ENCODE results near the gene RELA.
"Not testable (repeated sequence)": the region's sequence is repeated elsewhere in the genome, so short reads cannot be mapped to it uniquely, and the experiment has no call there.

RELA gene

DNA sequence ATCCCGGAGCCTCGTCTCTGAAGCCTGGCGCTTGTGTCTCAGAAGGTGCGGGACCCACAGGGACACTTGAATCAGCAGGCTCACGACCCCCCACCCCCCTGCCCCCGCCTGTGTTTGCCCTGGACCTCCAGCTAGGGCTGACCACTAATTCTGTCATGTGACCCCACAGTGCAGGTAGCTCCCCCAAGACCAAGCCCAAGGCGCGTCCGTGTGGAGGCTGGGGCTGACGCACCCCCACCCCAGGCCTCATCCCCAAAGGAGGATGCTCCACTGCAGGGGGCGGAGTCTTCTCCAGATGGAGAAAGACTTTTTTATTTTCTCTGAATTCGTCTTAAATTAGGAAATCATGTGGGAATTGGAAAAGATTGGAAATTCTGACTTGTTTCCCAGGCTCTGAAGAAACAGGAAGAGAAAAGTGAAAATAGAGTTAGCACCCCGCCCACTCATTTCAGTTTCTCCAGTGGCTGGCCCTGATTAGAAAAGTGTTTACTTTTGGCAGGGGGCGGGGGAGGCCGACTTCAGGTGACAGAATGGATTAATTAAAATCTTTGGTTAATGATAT, 1.0 kb upstream of the RELA start:
- DNase-seq: peak; percentile 66

DNA sequence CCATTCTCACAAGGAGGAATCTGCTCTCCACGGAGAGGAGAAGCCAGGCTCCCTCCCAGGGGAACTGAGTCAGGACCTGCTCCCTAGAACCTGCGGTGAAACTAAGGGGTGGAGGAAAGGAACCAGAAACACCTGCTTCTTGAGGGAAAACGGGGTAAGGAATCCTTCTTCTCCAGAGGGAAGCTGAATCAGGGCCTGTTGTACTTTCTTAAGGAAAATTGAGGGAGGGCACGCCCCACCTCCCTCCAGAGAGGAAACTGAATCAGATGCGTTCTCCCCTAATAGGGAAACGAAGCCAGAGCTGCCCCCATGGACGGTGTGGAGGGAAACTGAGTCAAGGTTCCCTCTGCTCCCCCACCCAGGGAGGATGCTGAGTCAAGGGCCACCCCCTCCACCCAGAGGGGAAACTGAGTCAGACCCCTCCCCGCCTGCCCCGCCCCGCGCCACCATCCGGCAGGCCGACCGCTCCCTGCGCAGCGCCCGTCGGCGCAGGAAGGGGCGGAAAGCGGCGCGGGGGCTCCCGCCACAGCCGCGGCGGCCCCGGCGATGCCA, 393 bp downstream of the RELA start:
- no peak for DNase-seq

DNA sequence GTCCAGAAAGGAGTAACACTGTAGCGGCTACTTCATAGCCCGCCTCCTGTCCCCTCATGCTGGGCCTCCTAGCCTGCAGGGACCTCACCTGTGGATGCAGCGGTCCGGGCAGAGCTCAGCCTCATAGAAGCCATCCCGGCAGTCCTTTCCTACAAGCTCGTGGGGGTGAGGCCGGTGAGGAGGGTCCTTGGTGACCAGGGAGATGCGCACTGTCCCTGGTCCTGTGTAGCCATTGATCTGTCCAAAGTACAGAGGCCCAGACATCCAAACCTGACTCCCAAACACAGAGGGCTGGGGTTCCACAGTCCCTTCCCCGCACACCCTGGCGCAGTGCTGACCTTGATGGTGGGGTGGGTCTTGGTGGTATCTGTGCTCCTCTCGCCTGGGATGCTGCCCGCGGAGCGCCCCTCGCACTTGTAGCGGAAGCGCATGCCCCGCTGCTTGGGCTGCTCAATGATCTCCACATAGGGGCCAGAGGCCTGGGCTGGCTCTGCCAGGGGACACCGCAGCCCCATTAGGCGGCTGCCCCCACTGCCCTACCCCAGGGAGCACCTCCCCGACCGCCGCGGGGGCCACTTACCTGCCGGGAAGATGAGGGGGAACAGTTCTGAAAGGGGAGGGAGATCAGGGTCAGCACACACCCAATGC, 993 bp downstream of the RELA start:
- DNase-seq: no peak

DNA sequence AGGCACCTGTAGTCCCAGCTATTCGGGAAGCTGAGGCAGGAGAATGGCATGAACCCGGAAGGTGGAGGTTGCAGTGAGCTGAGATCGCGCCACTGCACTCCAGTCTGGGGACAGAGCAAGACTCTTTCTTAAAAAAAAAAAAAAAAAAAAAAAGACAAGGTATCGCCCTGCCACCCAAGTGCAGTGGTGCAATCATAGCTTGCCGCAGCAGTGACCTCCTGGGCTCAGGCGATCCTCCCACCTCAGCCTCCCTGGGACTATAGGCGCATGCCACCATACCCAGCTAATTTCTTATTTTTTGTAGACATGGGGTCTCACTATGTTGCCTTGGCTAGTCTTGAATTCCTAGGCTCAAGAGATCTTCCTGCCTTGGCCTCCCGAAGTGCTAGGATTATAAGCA, 1.8 kb downstream of the RELA start:
- DNase-seq: not testable (repeated sequence)

DNA sequence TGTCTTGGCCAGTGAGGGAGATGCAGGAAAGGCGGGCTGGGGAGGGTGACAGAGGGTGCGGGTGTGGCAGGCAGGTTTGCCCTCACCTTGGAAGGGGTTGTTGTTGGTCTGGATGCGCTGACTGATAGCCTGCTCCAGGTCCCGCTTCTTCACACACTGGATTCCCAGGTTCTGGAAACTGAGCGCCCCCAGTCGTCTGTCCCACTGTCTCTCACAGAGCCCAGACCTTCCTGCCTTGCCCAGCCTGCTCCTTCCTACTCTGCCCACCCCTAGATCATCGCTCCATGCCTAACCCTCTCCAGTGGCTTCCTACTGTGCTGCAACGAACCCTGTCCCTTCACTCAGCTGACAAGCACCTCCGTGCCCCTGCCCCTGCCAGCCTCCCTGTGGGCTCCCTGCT, 2.7 kb downstream of the RELA start:
- DNase-seq: no peak

DNA sequence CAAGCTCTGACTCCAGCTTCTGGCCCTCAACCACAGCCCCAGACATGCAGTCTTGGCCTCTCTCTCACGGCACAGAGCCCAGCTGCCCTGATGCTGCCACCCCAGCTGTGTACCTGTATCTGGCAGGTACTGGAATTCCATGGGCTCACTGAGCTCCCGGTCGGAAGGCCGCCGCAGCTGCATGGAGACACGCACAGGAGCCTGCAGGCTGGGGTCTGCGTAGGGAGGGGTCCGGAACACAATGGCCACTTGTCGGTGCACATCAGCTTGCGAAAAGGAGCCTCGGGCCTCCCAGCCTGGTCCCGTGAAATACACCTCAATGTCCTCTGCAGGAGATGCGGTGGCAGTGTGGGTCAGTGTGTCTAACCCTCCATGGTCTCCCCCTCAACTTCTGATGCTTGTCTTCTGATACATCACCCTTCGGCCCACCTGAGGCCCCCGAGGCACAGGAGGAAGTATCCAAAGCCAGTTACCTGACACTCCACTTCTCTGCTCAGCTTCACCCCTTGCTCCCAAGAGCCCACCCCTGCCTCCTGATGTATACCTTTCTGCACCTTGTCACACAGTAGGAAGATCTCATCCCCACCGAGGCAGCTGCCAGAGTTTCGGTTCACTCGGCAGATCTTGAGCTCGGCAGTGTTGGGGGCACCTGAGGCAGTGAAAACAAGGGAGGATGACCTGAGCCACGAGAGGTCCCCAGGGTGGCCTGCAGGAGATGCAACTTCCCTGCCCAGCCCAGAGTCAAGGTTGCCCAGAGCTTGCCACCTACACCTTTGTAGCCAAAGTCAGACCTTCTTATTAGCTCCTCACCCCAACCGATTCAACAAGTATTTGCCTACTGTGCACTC, 4.3 kb downstream of the RELA start:
- DNase-seq: no peak

DNA sequence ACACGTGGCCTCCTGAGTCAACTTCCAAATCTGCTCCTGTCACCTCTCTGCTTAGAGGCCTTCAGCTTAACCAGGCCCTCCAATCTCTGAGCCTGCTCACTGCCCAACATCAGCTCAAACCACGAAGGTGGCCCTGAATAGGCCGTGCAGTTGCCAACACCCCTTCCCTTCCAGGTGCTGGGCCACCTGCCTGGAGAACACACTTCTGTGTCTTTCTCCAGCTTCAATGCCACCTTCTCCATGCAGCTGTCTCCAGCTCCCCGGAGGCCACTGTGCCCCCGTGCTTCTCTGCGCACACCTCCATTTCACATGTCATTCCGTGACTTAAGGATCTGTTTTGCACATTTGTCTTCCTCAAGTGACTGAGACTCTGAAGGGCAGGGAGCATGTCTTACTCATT, 5.3 kb downstream of the RELA start:
- DNase-seq: no peak

DNA sequence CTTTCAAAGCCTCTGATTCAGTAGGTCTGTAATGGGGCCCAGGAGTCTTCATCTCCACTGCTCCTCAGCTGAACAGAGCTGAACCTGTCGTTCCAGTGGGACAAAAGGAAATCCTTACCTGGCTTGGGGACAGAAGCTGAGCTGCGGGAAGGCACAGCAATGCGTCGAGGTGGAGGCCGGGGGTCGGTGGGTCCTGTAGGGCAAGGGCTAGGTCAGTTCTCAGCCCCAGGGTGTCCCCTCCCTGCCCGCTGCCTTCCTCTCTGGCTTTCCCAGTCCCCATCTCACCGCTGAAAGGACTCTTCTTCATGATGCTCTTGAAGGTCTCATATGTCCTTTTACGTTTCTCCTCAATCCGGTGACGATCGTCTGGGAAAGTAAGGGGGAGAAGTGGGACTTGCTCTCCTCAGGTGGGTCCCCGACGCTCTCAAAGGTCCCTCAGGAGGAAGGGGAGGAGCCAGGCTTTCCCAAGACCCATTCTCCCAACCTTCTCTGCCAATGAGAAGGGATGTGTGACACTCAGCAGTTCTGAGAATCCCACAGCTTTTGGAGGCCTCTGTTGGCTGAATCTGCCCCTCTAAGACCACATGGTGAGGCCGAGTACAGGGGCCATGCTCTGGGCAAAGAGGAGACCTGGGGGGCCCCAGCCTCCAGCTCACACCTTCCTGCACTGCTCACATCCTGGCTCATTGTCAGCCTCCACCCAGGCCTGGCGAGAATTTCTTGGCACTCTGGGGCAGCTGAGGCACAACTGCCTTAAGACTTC, 7.0 kb downstream of the RELA start:
- no peak for DNase-seq

DNA sequence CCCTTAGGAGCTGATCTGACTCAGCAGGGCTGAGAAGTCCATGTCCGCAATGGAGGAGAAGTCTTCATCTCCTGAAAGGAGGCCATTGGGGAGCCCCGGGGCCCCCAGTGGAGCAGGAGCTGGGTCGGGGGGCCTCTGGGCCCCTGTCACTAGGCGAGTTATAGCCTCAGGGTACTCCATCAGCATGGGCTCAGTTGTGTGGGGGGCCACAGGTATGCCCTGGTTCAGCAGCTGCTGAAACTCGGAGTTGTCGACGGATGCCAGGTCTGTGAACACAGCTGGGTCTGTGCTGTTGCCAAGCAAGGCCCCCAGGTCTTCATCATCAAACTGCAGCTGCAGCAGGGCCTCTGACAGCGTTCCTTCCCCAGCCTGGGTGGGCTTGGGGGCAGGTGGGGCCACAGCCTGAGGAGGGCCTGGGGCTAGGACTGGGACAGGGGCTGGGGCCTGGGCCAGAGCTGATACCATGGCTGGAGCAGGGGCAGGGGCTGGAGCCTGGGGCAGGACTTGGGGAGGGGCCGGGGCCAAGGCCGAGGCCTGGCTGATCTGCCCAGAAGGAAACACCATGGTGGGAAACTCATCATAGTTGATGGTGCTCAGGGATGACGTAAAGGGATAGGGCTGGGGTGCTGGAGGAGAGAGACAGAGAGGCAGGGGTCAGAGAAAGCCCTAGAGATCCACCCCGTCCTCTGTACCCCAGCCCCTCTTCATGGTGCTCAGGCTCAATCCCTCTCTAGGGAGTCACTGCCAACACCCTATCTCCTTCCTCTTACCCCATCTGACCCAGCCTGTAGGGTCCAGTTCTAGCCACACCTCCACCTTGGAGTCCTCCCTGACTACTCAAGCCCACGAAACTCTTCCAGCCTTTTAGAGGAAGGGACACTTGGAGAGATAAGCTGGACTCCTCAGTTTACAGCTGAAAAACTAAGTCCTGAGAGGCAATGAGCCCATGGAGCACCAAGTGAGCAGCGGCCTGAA, 8.1 kb downstream of the RELA start:
- no peak for DNase-seq

DNA sequence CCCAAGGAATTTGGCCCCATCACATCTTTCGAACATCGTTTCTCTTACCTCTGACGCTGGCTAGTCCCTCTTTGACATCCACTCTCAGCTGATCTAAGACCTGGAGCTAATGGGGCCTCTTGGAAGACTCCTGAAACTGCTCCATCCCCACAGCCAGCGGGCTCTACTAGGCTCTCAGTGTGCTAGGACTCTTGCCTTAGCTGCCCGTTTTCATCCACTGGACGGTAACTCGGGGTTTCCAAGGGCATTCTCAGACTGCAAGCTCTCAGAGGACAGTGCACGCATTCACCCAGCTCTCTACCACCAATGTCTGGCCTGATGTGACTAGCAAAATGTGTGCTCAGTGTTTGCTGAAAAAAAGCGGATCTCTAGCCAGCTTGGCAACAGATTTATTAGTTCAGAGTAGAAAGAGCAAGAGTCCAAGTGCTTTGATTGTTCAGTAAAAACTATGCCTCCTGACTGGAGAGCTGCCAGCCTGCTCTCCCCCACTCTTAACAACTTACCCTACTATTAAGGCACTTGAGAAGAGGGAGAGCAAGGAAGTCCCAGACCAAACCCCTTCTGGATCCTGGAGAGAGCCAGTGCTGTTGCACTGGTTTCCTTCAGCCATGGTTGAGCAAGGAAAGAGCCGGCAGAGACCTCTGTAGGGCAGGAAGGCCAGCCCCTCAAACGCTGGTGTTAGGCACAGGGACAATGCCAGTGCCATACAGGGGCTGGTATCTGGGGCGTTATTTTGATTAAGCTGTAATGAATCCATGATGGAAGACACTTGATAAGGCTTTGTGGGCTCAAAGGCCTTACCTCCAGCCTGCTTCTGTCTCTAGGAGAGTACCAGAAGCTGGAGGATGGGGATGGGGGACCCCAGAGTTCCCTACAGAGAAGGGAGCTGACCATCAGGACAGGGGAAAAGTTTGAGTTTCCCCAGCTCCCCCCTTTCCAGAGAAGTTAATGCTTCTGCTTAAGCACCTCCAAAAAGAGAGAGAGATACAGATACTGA, 9.2 kb downstream of the RELA start:
- DNase-seq: no peak

DNA sequence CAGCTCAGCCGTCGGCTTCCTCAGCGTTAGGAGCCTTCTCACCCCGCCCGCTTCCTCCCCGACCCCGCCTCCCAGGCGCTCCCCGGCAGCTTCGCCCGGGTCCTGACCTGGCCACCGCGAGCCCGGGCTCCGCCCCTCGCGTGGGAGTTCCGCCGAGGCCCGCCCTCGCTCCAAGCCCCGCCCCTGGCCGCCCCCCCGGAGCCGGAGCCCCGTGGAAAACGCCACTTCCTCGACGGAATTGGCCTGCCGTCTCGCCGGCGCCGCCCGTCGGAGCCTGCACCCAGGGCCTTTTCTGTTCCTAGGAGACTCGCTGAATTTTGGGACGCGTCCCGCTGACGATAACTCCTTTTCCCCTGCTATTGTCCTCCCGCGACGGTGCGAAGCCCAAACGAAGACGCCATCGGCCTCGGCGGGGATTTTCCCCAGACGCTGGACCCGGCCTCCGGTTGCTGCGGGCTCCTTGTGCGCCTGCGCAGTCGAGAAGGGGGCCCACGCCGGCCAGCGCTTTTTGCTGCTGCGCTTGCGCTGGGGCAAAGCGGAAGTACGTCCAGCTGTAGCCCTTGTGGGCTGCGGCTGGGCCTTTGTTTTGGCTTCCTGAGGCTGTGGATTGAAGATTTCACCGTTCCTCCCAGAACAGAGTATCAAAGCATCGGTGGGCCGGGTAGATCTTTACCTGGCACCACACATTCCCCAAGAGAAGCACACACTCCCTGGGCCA, 10.0 kb downstream of the RELA start:
- DNase-seq: peak; percentile 94

DNA sequence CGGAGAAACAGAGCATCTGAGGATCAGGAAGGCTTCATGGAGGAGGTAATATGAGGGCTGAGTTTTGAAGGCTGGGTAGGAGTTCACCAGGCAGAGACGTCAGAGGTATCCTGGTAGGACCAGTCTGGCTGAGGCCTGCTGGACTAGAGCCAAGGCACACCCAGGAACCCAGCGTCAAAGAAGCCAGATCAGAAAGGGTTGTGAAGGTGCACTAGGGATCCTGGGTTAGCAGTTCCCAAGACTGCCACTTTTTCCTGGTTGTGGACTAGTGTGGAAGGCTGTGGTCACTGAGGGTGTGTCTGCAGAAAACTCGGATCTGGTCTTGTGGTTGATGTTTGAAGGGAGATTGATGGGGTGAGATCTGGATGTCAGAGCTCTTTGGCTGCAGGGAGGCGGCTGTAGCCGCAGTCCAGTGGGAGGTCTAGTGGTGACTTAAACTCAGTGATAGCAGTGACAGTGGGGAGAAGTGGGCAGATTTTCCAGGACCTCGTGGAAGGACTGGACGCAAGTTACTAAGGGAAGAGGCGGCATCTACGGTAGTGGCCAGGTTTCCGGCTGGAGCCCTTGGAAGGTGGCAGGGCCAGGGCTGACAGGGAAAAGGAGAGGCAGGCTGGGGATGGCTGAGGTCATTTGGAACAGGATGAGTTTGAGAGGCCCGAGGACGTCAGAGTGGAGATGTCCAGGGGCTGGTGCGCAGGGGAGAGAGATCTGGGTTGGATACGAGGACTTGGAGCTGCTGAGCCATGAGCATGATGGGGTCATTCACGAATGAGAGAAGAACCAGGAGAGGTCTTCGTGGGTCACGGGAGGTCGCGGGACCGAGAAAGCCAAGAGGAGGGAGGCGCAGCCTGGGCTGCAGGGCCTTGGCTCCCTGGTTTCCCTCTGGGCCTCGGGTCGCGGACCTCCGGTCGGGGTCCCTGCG, 10.9 kb downstream of the RELA start:
- no peak for DNase-seq

DNA sequence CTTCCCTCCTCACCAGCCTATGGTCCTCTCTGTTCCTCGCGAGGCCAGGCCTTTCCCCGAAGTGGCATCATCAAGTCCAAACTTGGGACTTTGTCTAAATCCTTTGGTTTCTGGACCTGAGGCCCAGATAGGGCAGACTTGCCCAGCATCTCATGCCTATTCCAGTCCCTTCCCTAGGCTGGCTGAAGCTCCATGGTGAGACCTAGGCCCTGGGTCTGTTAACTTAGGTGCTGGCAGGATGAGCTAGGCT, 11.5 kb downstream of the RELA start:
- DNase-seq: no peak

DNA sequence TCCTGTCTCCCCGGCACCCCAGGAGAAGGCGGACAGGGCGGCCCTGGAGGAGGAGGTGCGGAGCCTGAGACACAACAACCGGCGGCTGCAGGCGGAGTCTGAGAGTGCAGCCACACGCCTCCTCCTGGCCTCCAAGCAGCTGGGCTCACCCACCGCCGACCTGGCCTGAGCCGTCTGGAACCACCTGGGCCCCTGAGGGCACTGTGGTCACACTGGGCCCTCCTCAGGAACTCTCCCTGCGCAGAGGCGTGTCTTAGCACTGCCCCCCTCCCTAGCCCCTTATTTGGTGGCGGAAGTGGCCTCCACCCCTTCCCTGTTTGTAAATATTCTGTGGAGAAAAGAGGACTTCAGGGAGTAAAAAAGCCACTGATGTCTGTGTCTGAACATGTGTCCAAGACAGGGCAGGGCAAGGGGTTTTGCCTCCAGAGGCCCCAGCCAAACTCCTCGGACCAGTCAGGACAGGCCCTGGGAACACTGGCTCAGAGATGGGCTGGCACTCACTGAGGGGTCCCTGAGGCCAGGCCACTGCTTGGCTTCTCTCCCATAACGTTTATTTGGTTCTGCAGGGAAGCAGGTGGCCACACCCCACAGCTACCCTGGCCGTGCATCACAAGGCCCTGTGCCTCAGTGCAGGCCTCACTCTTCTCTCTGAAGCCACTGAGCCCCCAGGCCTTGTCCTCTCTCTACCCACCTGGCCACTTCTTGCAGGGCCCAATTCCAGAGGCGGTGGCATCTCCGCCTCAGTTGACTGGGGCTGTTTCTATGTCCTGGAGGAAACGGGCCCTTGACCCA, 12.0 kb downstream of the RELA start:
- DNase-seq: no peak

DNA sequence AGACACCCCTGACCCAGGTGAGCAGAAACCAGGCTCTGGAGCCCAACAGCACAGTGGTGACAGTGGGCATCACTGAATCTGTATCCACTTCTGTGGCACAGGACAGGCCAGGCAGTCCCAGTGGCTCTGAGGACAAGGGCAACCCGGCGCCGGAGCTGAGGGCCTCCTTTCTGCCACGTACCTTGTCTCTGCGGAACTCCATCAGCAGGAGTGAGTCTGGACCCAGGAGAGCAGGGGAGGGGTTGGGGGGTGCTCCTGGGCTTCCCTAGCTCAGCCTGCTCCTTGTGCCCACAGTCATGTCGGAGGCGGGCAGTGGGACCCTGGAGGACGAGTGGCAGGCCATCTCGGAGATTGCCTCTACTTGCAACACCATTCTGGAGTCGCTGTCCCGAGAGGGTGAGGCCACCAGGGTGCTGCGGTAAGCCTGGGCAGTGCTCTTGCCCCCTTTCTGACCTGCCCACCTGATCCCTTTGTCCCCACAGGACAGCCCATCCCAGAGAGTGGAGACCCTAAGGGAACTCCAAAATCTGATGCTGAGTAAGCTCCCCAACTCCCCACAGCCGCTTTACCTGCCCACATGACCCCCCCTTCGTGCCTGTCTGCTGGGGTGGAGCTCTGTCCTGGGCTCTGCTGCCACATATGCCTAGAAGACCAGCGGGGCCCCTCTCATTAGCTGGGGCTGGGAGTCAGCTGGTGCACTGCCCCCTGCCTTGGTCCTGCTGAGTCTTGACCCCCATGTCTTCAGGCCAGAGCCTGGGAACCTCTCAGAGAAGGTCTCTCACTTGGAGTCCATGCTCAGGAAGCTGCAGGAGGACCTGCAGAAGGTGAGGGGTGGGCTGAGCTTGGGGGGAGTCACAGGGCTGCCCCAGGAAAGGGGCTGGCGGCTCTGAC, 12.8 kb downstream of the RELA start:
- DNase-seq: no peak

DNA sequence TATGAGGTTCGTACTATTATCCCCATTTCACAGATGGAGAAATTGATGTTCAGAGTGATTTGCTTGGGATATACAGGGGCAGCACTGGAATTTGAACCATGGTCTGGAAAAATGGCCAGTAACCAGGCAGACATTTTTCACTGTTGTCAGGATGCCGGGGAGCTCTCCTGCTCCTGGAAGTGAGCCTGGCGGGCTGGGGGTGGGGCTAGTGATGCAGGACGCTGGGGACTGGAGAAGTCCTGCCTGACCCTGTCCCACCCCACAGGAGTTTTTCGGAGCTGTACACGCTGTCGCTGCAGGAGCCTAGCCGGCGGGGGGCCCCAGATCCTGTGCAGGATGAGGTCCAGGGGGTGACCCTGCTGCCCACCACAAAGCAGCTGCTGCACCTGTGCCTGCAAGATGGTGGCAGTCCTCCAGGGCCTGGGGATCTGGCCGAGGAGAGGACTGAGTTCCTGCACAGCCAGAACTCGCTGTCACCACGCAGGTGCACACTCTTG, 13.7 kb downstream of the RELA start:
- DNase-seq: no peak
